Ishikawa (cell line): ENCODE data around the gene SAXO1.

Experiments
- CREB1 ChIP-seq: IDR thresholded peaks from 2 replicates; pipeline ENCODE4 v1.6.1; 2012; ENCODE audit warnings: low read depth
- EGR1 ChIP-seq: IDR thresholded peaks from 2 replicates; pipeline ENCODE4 v1.6.1; 2012
- EP300 ChIP-seq: IDR thresholded peaks from 2 replicates; pipeline ENCODE4 v1.6.1; 2012; ENCODE audit warnings: borderline replicate concordance
- TEAD4 ChIP-seq: IDR thresholded peaks from 2 replicates; pipeline ENCODE4 v1.6.1; 2012
- ZBTB7A ChIP-seq: IDR thresholded peaks from 2 replicates; pipeline ENCODE4 v1.6.1; 2012; ENCODE audit warnings: low read depth
- TF ChIP-seq, protein P1 (sequence below): IDR thresholded peaks from 2 replicates; pipeline ENCODE4 v1.6.1; 2012

- TF ChIP-seq EP300 (no peak), CREB1 (no peak), ZBTB7A (no peak), EGR1 (no peak), TEAD4 (no peak)
- TF ChIP-seq, protein P1, sequence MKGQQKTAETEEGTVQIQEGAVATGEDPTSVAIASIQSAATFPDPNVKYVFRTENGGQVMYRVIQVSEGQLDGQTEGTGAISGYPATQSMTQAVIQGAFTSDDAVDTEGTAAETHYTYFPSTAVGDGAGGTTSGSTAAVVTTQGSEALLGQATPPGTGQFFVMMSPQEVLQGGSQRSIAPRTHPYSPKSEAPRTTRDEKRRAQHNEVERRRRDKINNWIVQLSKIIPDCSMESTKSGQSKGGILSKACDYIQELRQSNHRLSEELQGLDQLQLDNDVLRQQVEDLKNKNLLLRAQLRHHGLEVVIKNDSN, result no peak
Measured at GRCh38 chr9:19049917-19050636, 17.1 kb upstream of the SAXO1 start.
